Measurements from ENCODE around the gene PSME1.

PSME1 gene

DNA sequence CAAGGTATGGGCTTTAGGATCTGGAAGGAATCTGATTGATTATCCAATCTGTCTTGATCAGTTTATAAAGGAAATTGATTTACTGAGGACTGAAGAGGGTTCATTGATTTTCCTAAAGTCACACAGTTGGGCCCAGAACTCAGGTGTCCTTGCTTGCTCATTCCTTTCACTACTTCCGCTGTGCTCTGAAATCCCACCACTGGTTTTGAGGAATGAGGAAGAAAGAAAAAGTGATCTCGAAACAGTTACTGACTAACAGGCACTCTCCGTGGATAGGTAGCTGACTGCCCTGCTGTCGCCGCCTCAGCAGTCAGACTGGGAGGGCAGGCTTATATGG lies 5.6 kb upstream of the PSME1 start, which contains the start of gene FITM1:
TSS of gene FITM1 (plus strand) at position 280 of the 337 bp plus-strand sequence. CDS start 905 bp downstream, outside the sequence.
- H2BK12ac ChIP-seq (ENCODE audit: low read length) = no peak within 1 kb of the TSS
- no peaks in the 10 kb centered on the region for H3K9me3 ChIP-seq (ENCODE audit: insufficient read depth, low read depth, low read length)
- H3K36me3 ChIP-seq (ENCODE audit: control insufficient read depth in 1 of 2, insufficient read depth in 2 of 2, low read length in 2 of 2) = no peaks in the 10 kb centered on the region
- no peak within 1 kb of the TSS for H3K9ac ChIP-seq (ENCODE audit: low read length)
- H2BK5ac ChIP-seq (ENCODE audit: low read depth, low read length, poor library complexity) = no peak within 1 kb of the TSS
- DNase-seq = no peak
- H2AK5ac ChIP-seq (ENCODE audit: low read length) = no peak within 1 kb of the TSS
- H3K14ac ChIP-seq (ENCODE audit: low read length) = no peak within 1 kb of the TSS
- no CpG with 5 or more reads among the region's 5 CpGs for WGBS (ENCODE audit: extremely low coverage, insufficient coverage, insufficient read length)
- H3K4ac ChIP-seq (ENCODE audit: low read depth, low read length) = no peak within 1 kb of the TSS
- no peaks in the 10 kb centered on the region for H3K27me3 ChIP-seq (ENCODE audit: insufficient read depth, low read length)
- H3K79me1 ChIP-seq (ENCODE audit: low read length) = no peaks in the 10 kb centered on the region
- H3K4me2 ChIP-seq (ENCODE audit: low read length) = no peak within 1 kb of the TSS
- no peak within 1 kb of the TSS for H3K4me3 ChIP-seq (ENCODE audit: low read depth, low read length)
- no peak within 1 kb of the TSS for H3K27ac ChIP-seq (ENCODE audit: low read depth, low read length)
- no peak within 1 kb of the TSS for H2BK120ac ChIP-seq (ENCODE audit: insufficient read depth, low read length, poor library complexity)
- peaks cover 0 to 2% of the 10 kb centered on the region in 2 experiments for H3K4me1 ChIP-seq (ENCODE audit: control insufficient read depth in 1 of 2, insufficient read depth in 2 of 2, low read length in 2 of 2)
- no peak within 1 kb of the TSS for H3K23ac ChIP-seq (ENCODE audit: low read length)
- no peak within 1 kb of the TSS for H4K8ac ChIP-seq (ENCODE audit: low read depth, low read length)
- H3K18ac ChIP-seq (ENCODE audit: low read length) = no peak within 1 kb of the TSS
- no peak within 1 kb of the TSS for H4K12ac ChIP-seq (ENCODE audit: low read depth, low read length)
- H4K91ac ChIP-seq (ENCODE audit: low read depth, low read length) = no peak within 1 kb of the TSS
- H3K79me2 ChIP-seq (ENCODE audit: control insufficient read depth, insufficient read depth, low read length, poor library complexity) = no peaks in the 10 kb centered on the region
- no peak within 1 kb of the TSS for H2AFZ ChIP-seq (ENCODE audit: insufficient read depth, low read length, poor library complexity)

DNA sequence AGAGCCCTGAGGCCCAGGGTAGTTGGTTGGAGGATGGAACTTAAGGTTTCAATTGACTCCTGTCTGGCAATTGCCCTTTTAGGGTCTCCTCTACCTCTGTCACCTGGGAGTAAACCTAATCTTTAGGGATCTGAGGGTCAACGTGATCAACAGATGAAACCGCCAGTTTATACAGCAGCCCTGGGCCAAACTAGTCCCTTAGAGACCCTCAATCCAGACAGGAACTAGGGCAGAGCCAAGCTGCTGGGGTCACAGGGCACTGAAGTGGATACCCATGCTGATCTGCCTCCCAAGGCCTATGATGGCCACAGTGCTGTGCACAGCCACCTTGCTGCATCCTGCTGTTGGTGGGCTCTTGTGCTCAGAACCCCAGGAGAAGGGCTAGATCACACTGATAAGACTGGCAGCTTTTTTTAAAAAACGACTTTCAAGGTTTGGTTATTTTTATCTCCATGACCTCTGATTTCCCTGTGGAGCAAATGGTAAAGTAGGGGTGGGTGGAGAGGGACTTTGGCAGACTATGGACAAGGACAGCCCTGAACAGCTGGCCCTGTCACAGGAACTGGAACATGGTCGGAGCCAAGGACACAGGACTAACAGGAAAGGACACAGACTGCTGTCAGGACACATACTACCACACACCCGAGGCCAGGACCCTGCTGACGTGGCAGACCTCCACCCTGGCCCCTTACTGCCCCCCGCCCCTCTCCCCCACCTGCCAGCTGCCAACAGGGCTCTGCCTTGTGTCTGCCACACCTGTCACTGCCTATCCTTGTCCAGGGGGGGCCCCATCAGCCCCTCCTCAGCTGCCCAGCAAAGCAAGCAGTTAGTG lies 5.1 kb upstream of the PSME1 start:
- Histone ChIP-seq H3K4me3 (ENCODE audit: low read depth, low read length) (no peak overlapping the region), H3K36me3 (ENCODE audit: control insufficient read depth in 1 of 2, insufficient read depth in 2 of 2, low read length in 2 of 2) (no peaks in the 10 kb centered on the region), H2AFZ (ENCODE audit: insufficient read depth, low read length, poor library complexity) (no peak overlapping the region), H3K14ac (ENCODE audit: low read length) (no peak overlapping the region), H4K12ac (ENCODE audit: low read depth, low read length) (no peak overlapping the region), H3K18ac (ENCODE audit: low read length) (no peak overlapping the region), H3K23ac (ENCODE audit: low read length) (no peak overlapping the region), H3K4me2 (ENCODE audit: low read length) (no peak overlapping the region), H2BK5ac (ENCODE audit: low read depth, low read length, poor library complexity) (no peak overlapping the region), H2AK5ac (ENCODE audit: low read length) (no peak overlapping the region), H3K79me1 (ENCODE audit: low read length) (no peaks in the 10 kb centered on the region), H3K27ac (ENCODE audit: low read depth, low read length) (no peak overlapping the region), H3K4ac (ENCODE audit: low read depth, low read length) (no peak overlapping the region), H4K91ac (ENCODE audit: low read depth, low read length) (no peak overlapping the region), H3K27me3 (ENCODE audit: insufficient read depth, low read length) (no peaks in the 10 kb centered on the region), H3K9me3 (ENCODE audit: insufficient read depth, low read depth, low read length) (no peaks in the 10 kb centered on the region), H2BK12ac (ENCODE audit: low read length) (no peak overlapping the region), H3K9ac (ENCODE audit: low read length) (no peak overlapping the region), H3K79me2 (ENCODE audit: control insufficient read depth, insufficient read depth, low read length, poor library complexity) (no peaks in the 10 kb centered on the region), H4K8ac (ENCODE audit: low read depth, low read length) (no peak overlapping the region), H3K4me1 (ENCODE audit: control insufficient read depth in 1 of 2, insufficient read depth in 2 of 2, low read length in 2 of 2) (peaks cover 0 to 4% of the 10 kb centered on the region in 2 experiments), H2BK120ac (ENCODE audit: insufficient read depth, low read length, poor library complexity) (no peak overlapping the region)
- no peak for DNase-seq
- WGBS (ENCODE audit: extremely low coverage, insufficient coverage, insufficient read length) = no CpG with 5 or more reads among the region's 7 CpGs

DNA sequence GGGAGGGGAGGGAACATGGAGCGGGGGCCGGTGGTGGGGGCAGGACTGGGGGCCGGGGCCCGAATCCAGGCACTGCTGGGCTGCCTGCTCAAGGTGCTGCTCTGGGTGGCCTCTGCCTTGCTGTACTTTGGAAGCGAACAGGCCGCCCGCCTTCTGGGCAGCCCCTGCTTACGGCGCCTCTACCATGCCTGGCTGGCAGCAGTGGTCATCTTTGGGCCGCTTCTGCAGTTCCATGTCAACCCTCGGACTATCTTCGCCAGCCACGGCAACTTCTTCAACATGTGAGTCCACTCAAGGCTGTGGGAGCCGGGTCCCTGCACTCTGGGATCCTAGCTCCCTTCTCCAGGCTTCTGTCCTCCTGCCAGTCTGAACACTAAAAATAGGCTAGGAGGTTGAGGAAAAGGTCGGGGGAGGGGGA lies 4.4 kb upstream of the PSME1 start:
- Histone ChIP-seq H3K18ac (ENCODE audit: low read length) (no peak overlapping the region), H3K79me2 (ENCODE audit: control insufficient read depth, insufficient read depth, low read length, poor library complexity) (peaks cover 3% of the 10 kb centered on the region), H3K4me1 (ENCODE audit: control insufficient read depth in 1 of 2, insufficient read depth in 2 of 2, low read length in 2 of 2) (peaks cover 3 to 6% of the 10 kb centered on the region in 2 experiments), H4K91ac (ENCODE audit: low read depth, low read length) (no peak overlapping the region), H2BK120ac (ENCODE audit: insufficient read depth, low read length, poor library complexity) (no peak overlapping the region), H3K9ac (ENCODE audit: low read length) (no peak overlapping the region), H3K27me3 (ENCODE audit: insufficient read depth, low read length) (no peaks in the 10 kb centered on the region), H2BK5ac (ENCODE audit: low read depth, low read length, poor library complexity) (no peak overlapping the region), H3K36me3 (ENCODE audit: control insufficient read depth in 1 of 2, insufficient read depth in 2 of 2, low read length in 2 of 2) (no peaks in the 10 kb centered on the region), H2AK5ac (ENCODE audit: low read length) (no peak overlapping the region), H3K4me2 (ENCODE audit: low read length) (no peak overlapping the region), H3K27ac (ENCODE audit: low read depth, low read length) (no peak overlapping the region), H3K9me3 (ENCODE audit: insufficient read depth, low read depth, low read length) (no peaks in the 10 kb centered on the region), H3K23ac (ENCODE audit: low read length) (no peak overlapping the region), H2BK12ac (ENCODE audit: low read length) (no peak overlapping the region), H3K4me3 (ENCODE audit: low read depth, low read length) (no peak overlapping the region), H2AFZ (ENCODE audit: insufficient read depth, low read length, poor library complexity) (no peak overlapping the region), H4K12ac (ENCODE audit: low read depth, low read length) (no peak overlapping the region), H3K14ac (ENCODE audit: low read length) (no peak overlapping the region), H3K79me1 (ENCODE audit: low read length) (peaks cover 5% of the 10 kb centered on the region), H4K8ac (ENCODE audit: low read depth, low read length) (no peak overlapping the region), H3K4ac (ENCODE audit: low read depth, low read length) (no peak overlapping the region)
- no CpG with 5 or more reads among the region's 15 CpGs for WGBS (ENCODE audit: extremely low coverage, insufficient coverage, insufficient read length)
- no peak for DNase-seq

DNA sequence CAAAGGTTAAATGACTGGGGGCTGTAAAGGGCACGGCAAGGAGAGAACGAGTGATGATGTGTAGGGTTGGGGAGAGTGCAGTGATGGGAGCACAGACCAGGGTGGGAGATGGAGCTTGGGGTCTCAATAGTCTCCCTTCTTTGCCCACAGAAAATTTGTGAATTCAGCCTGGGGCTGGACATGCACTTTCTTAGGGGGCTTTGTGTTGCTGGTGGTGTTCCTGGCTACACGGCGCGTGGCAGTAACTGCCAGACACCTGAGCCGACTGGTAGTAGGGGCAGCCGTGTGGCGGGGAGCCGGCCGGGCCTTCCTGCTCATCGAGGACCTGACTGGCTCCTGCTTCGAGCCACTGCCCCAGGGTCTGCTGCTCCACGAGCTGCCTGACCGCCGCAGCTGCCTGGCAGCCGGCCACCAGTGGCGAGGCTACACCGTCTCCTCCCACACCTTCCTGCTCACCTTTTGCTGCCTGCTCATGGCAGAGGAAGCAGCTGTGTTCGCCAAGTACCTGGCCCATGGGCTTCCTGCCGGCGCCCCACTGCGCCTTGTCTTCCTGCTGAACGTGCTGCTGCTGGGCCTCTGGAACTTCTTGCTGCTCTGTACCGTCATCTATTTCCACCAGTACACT lies 3.8 kb upstream of the PSME1 start:
- DNase-seq = no peak
- no CpG with 5 or more reads among the region's 24 CpGs for WGBS (ENCODE audit: extremely low coverage, insufficient coverage, insufficient read length)

More for the DNA sequence above, 3.8 kb upstream of the PSME1 start:
- Histone ChIP-seq H4K8ac (ENCODE audit: low read depth, low read length) (no peak overlapping the region), H3K4me3 (ENCODE audit: low read depth, low read length) (no peak overlapping the region), H2BK5ac (ENCODE audit: low read depth, low read length, poor library complexity) (no peak overlapping the region), H3K79me1 (ENCODE audit: low read length) (peaks cover 5% of the 10 kb centered on the region), H3K4me1 (ENCODE audit: control insufficient read depth in 1 of 2, insufficient read depth in 2 of 2, low read length in 2 of 2) (peaks cover 6 to 10% of the 10 kb centered on the region in 2 experiments), H2AK5ac (ENCODE audit: low read length) (no peak overlapping the region), H4K12ac (ENCODE audit: low read depth, low read length) (no peak overlapping the region), H2AFZ (ENCODE audit: insufficient read depth, low read length, poor library complexity) (no peak overlapping the region), H2BK120ac (ENCODE audit: insufficient read depth, low read length, poor library complexity) (no peak overlapping the region), H3K4me2 (ENCODE audit: low read length) (no peak overlapping the region), H3K79me2 (ENCODE audit: control insufficient read depth, insufficient read depth, low read length, poor library complexity) (peaks cover 3% of the 10 kb centered on the region), H4K91ac (ENCODE audit: low read depth, low read length) (no peak overlapping the region), H3K36me3 (ENCODE audit: control insufficient read depth in 1 of 2, insufficient read depth in 2 of 2, low read length in 2 of 2) (no peaks in the 10 kb centered on the region), H3K23ac (ENCODE audit: low read length) (no peak overlapping the region), H3K9me3 (ENCODE audit: insufficient read depth, low read depth, low read length) (no peaks in the 10 kb centered on the region), H3K27ac (ENCODE audit: low read depth, low read length) (no peak overlapping the region), H2BK12ac (ENCODE audit: low read length) (no peak overlapping the region), H3K4ac (ENCODE audit: low read depth, low read length) (no peak overlapping the region), H3K27me3 (ENCODE audit: insufficient read depth, low read length) (no peaks in the 10 kb centered on the region), H3K14ac (ENCODE audit: low read length) (no peak overlapping the region), H3K18ac (ENCODE audit: low read length) (no peak overlapping the region), H3K9ac (ENCODE audit: low read length) (no peak overlapping the region)
